GM19328 (cell line): ENCODE data around the gene TXNDC12.
"Not testable (repeated sequence)": the region's sequence is repeated elsewhere in the genome, so short reads cannot be mapped to it uniquely, and the experiment has no call there.

Source experiments
- ATAC-seq: cut with Tn5 transposase; IDR thresholded peaks from one replicate; pipeline ENCODE4 v1.9.1; 2021; ENCODE audit warnings: mild to moderate bottlenecking, moderate library complexity; ENCODE audit not compliant: unreplicated experiment

The TXNDC12 gene

DNA sequence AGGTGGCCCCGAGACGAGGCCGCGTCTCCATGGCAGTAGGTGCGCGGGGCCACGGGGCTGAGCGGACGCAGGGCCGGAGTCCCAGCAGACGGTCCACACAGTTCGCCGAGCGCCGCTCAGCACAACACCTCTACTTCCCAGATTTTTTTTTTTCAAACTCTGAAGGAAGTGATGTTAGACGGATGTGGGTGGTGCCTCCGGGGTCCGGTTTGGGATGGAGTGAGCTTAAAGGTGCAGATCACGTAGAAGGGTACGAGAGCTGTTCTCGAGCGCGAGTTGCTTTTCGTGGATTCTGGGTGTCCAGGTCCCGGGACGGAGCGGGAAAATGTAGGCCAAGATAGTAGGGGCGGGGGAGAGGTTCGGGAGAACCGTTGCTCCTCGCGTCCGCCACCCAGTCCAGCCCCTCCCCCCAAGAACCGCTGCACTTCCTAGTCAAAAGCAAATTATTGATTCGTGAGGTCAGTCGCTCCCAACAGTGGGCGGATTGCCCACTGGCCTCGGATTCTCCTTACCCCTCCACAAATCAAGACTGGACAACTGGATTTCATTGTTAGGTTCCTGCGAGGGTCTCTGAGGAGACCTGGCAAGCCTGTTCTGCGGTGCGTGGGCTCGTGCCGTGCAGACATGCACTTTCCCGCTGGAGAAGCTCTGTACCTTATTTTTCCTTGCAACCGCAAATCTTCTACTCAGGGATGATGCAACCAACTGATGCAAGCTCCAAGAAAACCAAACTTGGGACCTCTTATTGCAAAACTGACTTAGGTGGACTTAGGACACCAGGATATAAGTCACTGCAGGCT lies at the start of gene TXNDC12:
TXNDC12 (minus strand) TSS at position 126 of the 800 bp plus-strand sequence; CDS start at position 31, 95 bp downstream.
- ATAC-seq: peak; percentile 35

DNA sequence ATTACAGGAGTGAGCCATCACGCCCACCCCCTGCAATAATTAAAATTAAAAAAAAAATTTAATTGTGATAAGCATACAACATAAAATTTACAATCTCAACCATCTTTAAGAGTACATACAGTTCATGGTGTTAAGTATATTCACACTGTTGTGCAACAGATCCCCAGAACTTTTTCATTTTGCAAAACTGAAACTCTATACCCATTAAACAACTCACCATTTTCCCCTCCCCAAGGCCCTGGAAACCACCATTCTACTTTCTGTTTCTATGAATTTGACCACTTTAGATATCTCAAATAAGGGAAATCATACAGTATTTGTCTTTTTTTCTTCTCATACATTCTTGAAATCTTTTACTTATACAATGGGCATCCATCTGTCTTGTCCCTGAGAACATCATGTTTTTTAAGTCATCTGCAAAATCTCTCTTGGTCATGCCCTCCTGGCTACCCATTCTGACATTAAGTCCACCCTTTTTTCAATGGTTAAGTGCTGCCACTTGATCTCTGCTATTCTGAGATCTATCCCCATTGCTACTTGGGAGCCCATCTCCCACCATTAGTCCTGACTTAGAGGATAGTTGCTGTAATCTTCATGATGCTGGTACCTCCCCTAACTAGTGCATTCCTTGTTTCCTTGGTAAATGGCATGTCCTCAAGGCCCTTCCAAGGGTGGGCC lies 47.5 kb upstream of the TXNDC12 start:
- ATAC-seq: no peak

DNA sequence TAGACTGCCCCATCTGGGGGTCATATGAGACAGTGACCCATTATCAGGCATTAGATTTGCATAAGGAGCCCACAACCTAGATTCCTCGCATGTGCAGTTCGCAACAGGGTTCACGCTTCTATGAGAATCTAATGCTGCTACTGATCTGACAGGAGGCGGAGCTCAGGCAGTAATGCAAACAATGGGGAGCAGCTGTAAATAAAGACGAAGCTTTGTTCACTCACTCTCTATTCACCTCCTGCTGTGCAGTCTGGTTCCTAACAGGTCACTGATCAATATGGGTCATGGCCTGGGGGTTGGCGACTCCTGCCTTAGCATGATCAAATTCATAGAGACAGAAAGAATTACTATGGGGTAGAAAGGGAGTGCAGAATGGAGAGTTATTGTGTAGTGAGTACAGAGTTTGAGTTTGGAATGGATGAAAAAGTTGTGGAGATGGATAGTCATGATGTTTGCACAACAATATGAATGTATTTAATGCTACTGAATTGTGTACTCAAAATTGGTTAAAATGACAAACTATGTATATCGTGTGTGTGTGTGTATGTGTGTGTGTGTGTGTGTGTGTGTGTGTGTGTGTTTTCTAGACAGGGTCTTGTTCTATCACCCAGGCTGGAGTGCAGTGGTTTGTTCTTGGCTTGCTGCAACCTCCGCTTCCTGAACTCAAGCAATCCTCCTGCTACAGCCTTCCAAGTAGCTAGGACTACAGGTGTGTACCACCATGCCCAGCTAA lies 43.3 kb upstream of the TXNDC12 start:
- no peak for ATAC-seq

DNA sequence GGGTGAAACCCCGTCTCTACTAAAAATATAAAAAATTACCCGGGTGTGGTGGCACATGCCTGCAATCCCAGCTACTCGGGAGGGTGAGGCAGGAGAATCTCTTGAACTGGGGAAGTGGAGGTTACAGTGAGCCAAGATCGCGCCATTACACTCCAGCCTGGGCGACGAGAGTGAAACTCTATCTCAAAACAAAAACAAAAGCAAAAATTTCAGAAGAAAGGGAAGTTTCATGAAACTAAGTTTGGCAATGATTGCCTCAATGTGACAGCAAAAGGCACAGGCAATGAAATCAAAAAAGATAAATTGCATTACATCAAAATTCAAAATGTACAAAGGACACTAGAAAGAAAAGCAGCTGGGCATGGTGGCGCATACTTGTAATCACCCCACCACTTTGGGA lies 41.2 kb upstream of the TXNDC12 start:
- ATAC-seq: no peak

DNA sequence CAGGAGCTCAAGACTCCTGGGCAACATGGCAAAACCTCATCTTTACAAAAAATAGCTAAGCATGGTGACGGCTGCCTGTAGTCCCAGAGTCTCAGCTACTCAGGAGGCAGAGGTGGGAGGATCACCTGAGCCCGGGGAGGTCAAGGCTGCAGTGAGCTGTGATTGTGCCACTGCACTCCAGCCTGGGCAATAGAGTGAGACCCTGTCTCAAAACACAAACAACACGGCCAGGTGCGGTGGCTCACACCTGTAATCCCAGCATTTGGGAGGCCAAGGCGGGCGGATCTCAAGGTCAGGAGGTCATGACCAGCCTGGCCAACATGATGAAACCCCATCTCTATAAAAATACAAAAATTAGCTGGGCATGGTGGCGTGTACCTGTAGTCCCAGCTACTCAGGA lies 39.3 kb upstream of the TXNDC12 start:
- not testable (repeated sequence) for ATAC-seq

DNA sequence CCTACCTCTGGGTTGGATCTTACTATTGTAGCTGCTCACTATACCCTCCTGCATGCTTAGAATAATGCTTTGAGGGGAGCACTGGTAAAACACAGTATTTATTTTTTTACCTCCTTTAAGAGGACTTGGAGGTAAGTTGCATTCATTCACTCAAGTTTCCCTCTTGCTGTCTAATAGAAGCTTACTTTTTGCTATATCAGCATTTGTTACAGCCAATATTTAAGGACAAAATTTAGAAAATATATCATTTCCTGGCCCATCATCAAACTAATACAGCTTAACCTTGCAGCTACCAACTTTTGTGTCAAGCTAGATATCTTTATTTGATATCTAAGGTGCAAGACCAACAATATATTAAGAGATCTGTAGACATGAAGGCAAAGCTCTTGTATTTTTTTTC lies 32.9 kb upstream of the TXNDC12 start:
- ATAC-seq: not testable (repeated sequence)

DNA sequence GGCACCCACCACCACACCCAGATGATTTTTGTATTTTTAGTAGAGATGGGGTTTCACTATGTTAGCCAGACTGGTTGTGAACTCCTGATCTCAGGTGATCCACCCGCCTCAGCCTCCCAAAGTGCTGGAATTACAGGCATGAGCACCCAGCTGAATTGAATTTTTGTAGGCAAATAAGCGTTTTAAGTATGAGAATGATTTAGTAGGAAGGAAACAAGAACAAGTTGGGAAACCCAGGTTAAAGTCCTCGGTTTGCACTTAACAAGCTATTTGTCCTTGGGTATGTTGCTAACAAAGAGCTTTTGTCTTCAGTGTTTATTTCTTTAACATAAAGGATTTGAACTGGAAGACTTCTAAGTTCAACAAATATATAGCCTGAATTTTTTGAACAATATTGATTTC lies 25.0 kb upstream of the TXNDC12 start:
- ATAC-seq: no peak

DNA sequence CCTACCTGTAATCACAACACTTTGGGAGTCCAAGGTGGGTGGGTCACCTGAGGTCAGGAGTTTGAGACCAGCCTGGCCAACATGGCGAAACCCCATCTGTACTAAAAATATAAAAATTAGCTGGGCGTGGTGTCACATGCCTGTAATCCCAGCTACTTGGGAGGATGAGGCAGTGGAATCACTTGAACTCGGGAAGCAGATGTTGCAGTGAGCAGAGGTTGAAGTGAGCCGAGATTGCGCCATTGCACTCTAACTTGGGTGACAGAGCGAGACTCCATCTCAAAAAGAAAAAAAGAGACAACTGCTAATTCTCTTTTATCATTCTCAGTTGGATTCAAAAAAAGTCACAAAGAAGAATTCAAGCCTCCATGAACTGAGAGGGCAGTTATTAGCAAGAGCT lies 22.3 kb upstream of the TXNDC12 start:
- not testable (repeated sequence) for ATAC-seq

DNA sequence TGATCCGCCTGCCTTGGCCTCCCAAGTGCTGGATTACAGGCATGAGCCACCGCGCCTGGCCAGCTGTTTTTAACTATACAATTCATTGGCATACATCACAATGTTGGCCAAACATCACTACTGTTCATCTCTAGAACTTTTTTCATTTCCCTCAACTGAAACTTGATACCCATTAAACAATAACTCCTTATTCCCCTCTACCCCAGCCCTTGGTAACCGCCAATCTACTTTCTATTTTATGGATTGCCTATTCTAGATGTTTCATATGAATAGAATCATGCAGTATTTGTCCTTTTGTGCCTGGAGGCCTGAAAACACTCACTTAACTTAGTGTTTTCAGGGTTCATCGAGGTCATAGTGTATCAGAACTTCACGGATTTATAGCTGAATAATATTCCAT lies 17.3 kb upstream of the TXNDC12 start:
- ATAC-seq: no peak

DNA sequence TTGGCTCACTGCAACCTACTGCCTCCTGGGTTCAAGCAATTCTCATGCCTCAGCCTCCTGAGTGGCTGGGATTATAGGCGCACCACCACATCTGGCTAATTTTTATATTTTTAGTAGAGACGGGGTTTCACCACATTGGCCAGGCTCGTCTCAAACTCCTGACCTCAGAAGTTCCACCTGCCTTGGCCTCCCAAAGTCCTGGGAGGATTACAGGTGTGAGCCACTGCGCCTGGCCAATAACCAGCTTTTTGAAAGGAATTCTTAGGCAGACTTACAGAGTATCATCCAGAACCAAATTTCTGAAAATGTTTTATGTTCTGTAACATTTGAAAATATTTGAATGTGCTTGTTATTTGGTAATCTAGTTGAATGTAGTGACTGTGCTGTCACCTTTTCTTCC lies 15.7 kb upstream of the TXNDC12 start:
- no peak for ATAC-seq

DNA sequence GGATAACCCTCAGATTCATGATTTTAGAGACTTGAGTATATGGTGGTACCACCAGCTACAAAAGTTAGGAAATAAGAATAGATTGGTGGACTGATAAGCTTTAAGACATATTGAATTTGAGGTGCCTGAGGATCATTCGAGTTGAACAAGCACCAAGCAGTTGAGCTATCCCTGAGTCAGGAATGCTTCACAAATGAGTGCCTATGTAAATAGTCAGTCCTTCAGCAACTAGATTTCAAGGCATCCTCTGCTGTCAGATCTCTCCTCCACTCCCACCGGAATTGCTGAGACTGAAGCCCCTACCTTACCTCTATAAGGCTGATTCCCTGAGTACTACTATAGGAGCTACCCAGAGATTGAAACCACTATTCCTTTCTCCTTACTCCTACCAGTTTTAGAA lies 8.2 kb upstream of the TXNDC12 start:
- ATAC-seq: no peak

DNA sequence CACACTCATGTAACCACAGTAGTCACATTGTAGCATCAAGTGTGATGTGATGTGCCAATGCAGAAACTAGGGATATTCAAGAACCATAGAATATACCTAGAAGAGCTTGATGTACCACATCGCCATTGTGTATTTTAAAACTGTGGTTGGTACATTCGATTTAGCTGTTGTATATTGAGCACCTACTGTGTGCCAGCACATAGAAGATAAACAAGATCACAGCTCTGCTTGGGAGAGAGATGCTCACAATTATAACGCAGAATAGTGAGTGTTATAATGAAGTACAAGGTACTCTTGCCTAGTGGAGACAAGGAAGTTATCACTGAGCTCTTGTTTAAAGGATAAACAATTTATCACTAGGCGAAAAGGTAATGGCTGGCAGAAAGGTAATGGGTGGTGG lies 5.8 kb upstream of the TXNDC12 start:
- no peak for ATAC-seq

DNA sequence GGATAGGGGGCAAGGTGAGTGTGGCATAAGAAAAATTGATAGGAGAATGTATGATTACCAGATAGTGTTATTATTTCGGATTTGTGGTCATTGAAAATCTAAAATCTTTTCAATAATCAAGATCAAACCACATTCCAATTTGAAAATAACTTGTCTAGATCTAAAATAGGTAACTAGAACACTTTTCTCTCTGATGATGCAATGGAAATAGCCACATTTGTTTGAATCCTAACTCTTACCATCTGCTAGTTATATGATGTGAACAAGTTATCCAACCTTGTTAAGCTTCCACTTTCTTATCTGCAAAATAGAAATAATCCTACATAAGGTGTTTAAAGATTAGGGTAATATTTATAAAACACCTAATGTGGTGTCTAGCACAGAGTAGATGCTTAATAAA lies 4.9 kb upstream of the TXNDC12 start:
- no peak for ATAC-seq

DNA sequence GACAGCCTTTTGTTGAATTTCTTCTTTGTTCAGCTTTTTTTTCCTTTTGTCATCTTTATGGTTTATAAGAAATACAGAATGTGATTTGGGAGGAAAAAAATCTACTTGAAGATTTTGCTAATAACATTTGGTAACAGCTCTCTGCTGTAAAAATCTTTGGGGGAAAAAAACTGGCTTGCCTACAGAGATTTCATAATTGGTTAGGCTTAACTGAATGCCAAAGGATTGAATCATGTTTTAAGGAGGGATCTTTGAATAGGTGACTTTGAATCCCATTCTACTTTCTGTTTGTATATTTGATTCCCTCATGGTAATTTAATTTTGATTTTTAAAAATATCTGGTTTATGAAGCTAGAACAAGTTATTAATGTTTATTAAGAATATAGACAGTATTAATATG lies 4.3 kb upstream of the TXNDC12 start:
- no peak for ATAC-seq

DNA sequence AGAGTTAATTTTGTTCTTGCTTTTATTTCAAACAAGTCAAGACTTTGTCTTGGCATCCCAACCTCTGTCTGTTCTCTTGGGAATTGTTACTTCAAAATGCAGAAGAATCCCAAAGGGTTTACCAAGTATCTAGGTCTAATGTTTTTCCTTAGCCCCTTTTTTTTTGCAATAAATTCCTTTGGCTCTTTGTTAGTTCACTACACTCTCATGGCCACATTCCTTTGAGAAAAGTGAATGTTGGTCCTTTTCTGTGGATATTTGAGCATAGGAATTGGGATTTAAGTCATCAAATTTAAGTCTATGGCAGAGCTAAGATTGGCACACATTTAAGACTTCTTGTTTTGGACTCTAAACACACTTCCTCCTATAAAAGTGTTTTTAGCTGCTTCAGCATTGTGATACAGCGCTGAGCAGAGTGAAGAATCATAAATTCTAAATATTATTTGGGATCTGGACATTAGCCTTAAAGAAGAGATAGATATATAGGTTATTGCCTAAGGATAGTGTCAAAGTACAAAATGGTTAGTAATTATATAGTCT lies 3.0 kb upstream of the TXNDC12 start:
- no peak for ATAC-seq

DNA sequence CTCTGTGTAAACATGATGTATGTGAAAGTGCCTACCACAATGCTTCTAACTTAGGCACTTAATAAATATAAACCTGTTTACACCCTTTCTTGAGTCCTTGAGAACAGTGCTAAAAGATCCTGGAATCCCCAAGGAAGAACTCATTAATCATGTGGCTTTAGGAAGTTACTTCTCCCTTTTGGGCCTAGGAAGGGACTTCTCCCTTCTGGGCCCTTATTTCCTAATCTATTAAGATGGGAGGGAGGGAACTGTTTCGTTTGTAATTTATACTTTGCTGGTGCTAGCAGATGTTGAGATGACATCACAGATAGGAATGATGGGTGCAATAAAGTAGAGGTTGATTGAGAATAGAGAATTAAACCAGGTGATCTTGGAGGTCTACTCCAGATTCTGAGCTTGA lies 2.3 kb upstream of the TXNDC12 start:
- ATAC-seq: no peak

DNA sequence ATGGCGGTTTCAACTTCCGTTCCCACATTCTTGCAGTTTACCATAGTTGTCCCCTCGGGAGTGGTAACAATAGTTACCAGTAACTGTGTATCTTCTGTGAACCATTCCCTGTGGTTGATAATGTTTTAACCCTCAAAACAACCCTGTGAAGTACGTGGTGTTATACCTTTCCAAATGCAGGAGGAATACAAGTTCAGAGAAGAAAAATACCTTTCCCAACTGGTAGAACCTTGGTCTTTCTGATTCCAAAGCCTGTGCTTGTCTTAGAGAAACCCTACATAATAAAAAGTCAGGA lies 1.9 kb upstream of the TXNDC12 start:
- ATAC-seq: no peak

DNA sequence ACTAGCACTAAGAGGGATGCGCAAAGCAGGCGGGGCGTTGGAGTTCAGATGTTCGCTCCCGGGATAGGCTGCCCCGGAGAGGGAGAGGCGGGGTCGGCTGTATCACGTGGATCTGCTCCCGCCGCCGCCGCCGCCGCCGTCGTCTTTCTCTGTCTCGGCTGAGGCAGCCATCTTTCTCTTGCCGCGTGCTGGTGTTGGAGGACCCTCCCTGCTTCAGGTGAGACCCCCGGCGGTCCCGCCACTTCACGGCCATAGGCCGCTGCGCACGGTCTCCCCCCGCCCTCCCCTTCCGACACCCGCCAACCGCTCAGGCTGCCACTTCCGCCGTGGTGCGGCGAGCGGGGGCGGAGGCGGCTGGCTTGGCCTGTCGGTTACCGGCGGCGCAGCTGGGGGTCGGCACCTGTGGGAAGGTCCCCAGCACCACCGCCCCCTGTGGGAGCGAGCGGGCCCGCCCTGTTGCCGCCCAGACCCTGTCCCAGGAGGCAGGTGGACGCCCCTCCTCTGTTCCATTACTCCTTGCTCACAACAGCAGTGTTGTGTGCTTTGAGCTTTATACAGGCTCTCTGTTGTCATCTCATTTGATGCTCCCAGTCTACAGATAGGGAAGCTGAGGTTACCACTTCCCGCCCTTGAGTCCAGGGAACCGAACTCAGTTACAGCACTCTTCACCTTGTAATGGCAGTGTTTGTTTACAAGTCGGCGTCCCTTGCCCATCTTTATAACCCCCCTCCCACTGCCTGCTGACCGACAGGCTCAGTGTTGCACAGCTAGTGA lies 1.4 kb upstream of the TXNDC12 start, which contains the start of gene BTF3L4:
BTF3L4 (plus strand) TSS at position 133 of the 774 bp plus-strand sequence. CDS start 3,553 bp downstream, outside the sequence.
- ATAC-seq: peak; percentile 79

DNA sequence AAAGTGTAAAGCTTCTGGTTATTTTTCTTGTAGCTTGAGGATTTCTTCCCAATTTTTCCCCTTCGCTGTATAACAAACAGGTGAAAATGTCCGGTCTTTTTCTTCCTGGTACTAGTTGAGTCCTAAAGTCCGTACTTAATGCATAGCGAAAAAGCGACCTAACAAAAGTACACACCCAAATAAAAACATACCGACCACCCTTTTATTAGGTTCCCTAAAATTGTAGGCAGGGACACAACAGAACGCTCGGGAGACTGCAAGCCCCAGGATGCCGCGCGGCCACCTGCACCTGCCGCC lies 823 bp upstream of the TXNDC12 start:
- no peak for ATAC-seq

DNA sequence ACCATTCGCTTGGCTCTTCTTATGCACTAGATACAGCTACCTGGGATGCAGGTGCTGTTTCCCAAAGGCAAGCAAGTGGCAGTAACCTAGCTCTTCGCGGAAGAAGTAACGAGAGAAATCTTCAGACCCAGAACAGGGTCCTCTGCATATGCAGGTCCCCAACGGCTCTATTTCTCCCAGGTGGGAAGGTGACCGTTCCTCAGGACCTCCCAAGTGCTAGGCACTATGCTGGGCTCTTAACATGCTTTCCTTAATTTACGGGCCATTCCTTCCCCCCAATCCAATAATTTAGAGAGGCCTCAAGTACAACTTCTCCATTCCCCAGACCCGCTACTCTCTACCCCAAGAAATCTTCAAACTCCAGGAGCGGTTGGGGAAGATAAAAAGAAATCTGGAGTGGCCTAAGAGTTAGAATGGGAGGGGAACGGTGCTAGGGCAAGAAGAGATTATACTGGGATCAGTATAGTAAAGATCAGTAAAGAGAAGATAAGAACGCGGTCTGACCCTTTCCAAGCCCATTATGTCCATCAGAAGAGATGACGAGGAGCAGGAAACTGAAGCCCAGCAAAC lies 410 bp downstream of the TXNDC12 start:
- ATAC-seq: no peak

DNA sequence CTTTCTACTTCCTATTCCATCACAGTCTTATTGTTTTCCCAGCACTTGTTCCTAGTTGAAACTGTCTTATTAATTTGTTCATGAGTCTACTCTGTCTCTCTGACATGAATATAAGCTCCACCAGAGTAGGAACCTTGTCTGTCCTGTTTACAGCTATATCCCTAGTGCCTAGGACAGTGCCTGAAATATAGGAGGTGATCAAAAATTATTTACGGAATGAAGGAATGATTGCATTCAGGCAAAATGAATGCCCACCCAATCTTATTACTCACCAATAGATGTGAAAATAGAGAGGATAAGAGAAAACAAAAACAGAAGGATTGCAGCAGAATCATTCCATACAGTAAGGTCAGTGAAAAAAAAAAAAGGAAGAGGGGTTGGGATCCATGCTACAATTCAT lies 1.1 kb downstream of the TXNDC12 start:
- no peak for ATAC-seq
